ENCODE results near the gene ARHGAP29.
"Not testable (repeated sequence)": the region's sequence is repeated elsewhere in the genome, so short reads cannot be mapped to it uniquely, and the experiment has no call there.

GRCh38 chr1:94163249-94163648 lies 74.1 kb downstream of the ARHGAP29 start:
- TF ChIP-seq SUZ12 (IDR thresholded peaks at IDR 0.05; ENCODE audit: extremely low read depth, insufficient read depth, insufficient read length); ZNF274 (IDR thresholded peaks at IDR 0.05; ENCODE audit: low read depth, low read length); YY1 (IDR thresholded peaks at IDR 0.05; ENCODE audit: insufficient read depth, insufficient read length): not testable (repeated sequence)

Data from NT2/D1 (cell line).